ENCODE data around the gene ACSF3. TPM values are rescaled to one million over a fixed set of nuclear protein-coding genes. Genes with fewer than 3 reads are reported as not detected.

Gene ACSF3
- total and polyA plus RNA-seq, 2 of the 4 experiments (the other 2 are of a cell fraction), result 9.5 to 14.2 TPM

- H3K4me2 ChIP-seq (ENCODE audit: low read depth, low read length), result no peak overlapping the region
- peaks cover 15% of the 10 kb centered on the region; the same call in 1 of the 2 replicates for H3K27me3 ChIP-seq (ENCODE audit: control insufficient read depth, insufficient read depth, low read length)
- in situ Hi-C loops (cut with MboI; ENCODE audit: low sequenced_read_pairs) (no loop called here), intact Hi-C loops (cut with micrococcal nuclease) (no loop called here), dilution Hi-C loops (cut with HindIII; ENCODE audit: low sequenced_read_pairs, unreplicated experiment) (no loop called here)
- no peak overlapping the region for H4K91ac ChIP-seq (ENCODE audit: insufficient read depth, low read depth, low read length)
- ChIA-PET POLR2A (ENCODE audit: unreplicated experiment) (no interaction called here), CTCF (no interaction called here)
- no peaks in the 10 kb centered on the region for H4K20me1 ChIP-seq (ENCODE audit: insufficient read depth, low read length)
- H3K4ac ChIP-seq (ENCODE audit: low read depth, low read length), result no peak overlapping the region
- no peak overlapping the region for H3K23ac ChIP-seq (ENCODE audit: low read depth, low read length)
- no peaks in the 10 kb centered on the region for H3K36me3 ChIP-seq (ENCODE audit: control insufficient read depth, insufficient read depth, low read length)
- H3K4me3 ChIP-seq (ENCODE audit: insufficient read depth, low read depth, low read length), result no peak overlapping the region
- no TSS peak for BruUV-seq (replicated peaks)
- H3K79me1 ChIP-seq (ENCODE audit: low read depth in 1 of 2, low read length in 2 of 2), result no peaks in the 10 kb centered on the region
- WGBS, 2 experiments (ENCODE audit: extremely low coverage in 2 of 2, insufficient read length in 1 of 2), result 39% methylated on average over 13 of the region's 30 CpGs; no CpG with 5 or more reads in 1 of the 2 experiments
- H3K56ac ChIP-seq (ENCODE audit: extremely low read depth, insufficient read depth, low read length), result no peak overlapping the region
- H4K5ac ChIP-seq (ENCODE audit: low read depth, low read length), result no peak overlapping the region
- no peak overlapping the region for H3K27ac ChIP-seq (ENCODE audit: insufficient read depth, low read length)
- H4K8ac ChIP-seq (ENCODE audit: low read depth in 2 of 2, low read length in 2 of 2), result no peak overlapping the region
- no peak overlapping the region for H2AFZ ChIP-seq (replicated peaks; ENCODE audit: low read length, poor library complexity)
- no peak for TF ChIP-seq RAD21 (IDR thresholded peaks at IDR 0.05; ENCODE audit: low read length)
- no peak for TF ChIP-seq BHLHE40 (IDR thresholded peaks at IDR 0.05; ENCODE audit: low read depth, low read length)
- H2BK5ac ChIP-seq (ENCODE audit: low read depth, low read length, poor library complexity, severe bottlenecking), result no peak overlapping the region
- no peaks in the 10 kb centered on the region for H3K4me1 ChIP-seq (ENCODE audit: control insufficient read depth, insufficient read depth, low read length)
- H2AK5ac ChIP-seq (ENCODE audit: low read depth, low read length), result no peak overlapping the region
- peaks cover 2% of the 10 kb centered on the region; the same call in 1 of the 2 replicates for H3K9me3 ChIP-seq (ENCODE audit: control insufficient read depth, insufficient read depth, low read length)
- H3K14ac ChIP-seq (replicated peaks; ENCODE audit: low read depth, low read length), result no peak overlapping the region
- ATAC-seq (ENCODE audit: low read depth), result no peak
- H2AK9ac ChIP-seq (replicated peaks; ENCODE audit: low read depth, low read length, poor library complexity), result no peak overlapping the region
- H3K9me1 ChIP-seq (ENCODE audit: insufficient read depth, low read length), result no peaks in the 10 kb centered on the region
- H2BK20ac ChIP-seq (ENCODE audit: low read depth, low read length), result no peak overlapping the region
- H2BK15ac ChIP-seq (ENCODE audit: low read depth, low read length), result no peak overlapping the region
- H3K18ac ChIP-seq (ENCODE audit: low read depth, low read length), result no peak overlapping the region
- no peak for DNase-seq
- H3K9ac ChIP-seq (ENCODE audit: low read depth, low read length), result no peak overlapping the region
- no peak overlapping the region for H2BK120ac ChIP-seq (ENCODE audit: low read depth, low read length)
Observed at GRCh38 chr16:89071686-89072547, 21.7 kb upstream of the ACSF3 start.
